ENCODE data around the gene OR4K17. TPM values are rescaled to one million over a fixed set of nuclear protein-coding genes. Genes with fewer than 3 reads are reported as not detected.
"Not testable (repeated sequence)": the region's sequence is repeated elsewhere in the genome, so short reads cannot be mapped to it uniquely, and the experiment has no call there.

OR4K17 gene, protein sequence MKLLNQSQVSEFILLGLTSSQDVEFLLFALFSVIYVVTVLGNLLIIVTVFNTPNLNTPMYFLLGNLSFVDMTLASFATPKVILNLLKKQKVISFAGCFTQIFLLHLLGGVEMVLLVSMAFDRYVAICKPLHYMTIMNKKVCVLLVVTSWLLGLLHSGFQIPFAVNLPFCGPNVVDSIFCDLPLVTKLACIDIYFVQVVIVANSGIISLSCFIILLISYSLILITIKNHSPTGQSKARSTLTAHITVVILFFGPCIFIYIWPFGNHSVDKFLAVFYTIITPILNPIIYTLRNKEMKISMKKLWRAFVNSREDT
- not detected for total RNA-seq

DNA sequence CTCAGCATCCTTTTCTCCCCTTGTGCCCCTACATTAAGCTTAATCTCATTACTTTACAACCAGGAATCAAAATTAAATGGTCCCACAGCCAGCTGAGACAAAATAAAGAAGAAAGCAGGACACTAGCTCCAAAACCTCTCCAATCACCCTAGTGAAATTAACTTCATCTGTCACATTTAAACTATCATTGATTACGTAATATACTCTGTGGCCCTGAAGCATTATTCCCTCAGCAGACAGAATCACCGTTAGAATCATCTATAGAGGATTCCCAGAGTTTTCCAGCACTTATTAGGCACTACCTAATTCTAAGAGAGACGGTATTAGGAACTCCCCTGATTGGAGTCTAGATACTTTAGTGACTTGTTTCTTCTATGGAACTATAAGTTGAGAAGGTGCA, at the start of gene OR4K17:
Gene OR4K17, plus strand, starts transcription at position 302 of the 400 bp plus-strand sequence. CDS start 6,761 bp downstream, outside the sequence.
- ATAC-seq: no peak
- DNase-seq (ENCODE audit: low spot score): no peak

DNA sequence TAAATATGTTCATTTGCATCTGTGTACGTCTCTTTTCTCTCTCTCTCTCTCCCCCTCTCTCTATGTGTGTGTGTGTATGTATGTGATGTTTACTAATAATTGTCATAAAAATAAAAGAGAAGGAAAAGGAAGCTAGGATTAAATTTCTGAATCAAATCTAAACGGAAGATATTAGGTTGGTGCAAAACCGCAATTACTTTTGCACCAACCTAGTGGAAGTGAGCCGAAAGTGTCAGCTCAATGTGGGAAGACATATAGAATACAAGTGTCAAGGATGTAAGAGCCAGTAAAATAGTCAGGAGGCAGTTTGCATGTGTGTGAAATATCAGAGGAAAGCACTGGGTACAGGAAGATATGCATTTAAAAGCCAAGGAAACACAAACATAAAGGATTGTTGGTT, 18.5 kb upstream of the OR4K17 start:
- DNase-seq (ENCODE audit: low spot score): no peak
- no peak for ATAC-seq

DNA sequence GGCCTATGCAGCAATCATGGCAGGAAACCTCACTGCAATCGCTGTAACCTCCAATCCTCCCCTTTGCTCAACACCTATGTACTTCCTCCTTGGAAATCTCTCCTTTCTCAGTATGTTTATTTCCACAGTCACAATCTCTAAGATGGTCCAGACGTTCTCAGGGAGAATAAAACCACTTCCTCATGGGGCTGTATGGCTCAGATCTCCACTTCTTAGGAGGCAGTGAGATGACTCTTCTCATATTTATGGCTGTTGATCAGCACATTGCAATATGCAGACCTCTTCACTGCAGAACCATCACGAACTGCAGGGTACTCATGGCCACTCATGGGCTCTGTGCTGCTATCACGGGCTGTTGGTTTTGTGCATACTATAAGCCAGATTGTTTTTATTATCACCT, 17.1 kb upstream of the OR4K17 start:
- DNase-seq (ENCODE audit: low spot score) (no peak), ATAC-seq (no peak)

DNA sequence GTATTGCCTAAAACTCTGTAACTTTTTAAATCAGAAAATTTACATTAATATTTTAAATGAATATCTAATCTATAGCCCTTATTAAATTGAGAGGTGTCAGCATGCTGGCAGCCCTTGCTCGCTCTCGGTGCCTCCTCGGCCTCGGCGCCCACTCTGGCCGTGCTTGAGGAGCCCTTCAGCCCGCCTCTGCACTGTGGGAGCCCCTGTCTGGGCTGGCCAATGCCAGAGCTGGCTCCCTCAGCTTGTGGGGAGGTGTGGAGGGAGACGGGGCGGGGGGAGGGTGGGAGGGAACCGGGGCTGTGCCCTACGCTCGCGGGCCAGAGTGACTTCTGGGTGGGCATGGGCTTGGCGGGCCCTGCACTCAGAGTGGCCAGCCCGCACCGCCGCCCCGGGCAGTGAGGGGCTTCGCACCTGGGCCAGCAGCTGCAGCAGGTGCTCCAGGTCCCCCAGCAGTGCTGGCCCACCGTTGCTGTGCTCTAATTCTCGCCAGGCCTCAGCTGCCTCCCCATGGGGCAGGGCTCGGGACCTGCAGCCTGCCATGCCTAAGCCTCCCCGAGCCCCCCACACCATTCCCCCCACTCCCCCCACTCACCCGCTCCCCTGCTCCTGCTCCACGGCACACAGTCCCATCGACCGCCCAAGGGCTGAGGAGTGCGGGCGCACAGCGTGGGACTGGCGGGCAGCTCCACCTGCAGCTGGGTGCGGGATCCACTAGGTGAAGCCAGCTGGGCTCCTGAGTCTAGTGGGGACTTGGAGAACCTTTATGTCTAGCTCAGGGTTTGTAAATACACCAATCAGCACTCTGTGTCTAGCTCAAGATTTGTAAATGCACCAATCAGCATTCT, 11.4 kb upstream of the OR4K17 start:
- not testable (repeated sequence) for ATAC-seq; DNase-seq (ENCODE audit: low spot score)

DNA sequence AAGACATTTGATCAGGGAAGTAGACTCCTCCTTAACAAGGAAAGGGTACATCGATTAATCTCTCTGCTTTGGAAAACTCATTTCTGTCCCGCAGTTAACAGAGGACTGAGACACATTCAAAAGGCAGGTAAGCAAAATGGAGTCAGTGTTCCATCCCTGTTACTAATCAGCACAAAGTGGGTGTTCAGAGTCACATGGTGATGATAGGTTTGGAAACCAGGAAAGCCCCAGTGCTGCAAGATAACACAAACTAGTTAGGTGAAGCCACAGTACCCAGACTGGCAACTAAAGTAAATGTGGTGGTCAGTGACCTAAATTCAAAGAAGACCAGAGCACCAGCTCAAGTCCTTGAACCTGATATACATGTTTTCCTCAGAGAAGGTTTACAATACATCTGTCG, 1.8 kb downstream of the OR4K17 start:
- ATAC-seq: no peak
- DNase-seq (ENCODE audit: low spot score): no peak

DNA sequence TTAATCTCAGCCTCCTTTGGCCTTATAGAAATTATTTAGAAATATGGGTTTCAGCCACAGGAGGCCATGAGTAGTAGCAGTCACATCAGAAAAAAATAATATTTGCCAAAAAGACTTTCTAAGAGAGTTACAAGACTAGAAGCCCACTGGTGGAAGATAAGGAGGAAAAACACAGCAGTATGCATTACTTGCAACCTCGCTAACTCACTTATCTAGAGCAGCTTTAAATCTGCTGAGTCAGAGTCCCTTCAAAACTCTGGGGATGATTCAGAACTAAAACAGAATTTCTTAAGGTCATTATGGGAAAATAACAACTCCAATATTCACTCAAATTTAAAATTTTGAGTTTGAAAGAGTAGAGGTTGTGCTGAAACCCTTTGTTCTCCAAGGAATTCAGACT, 6.2 kb downstream of the OR4K17 start:
- no peak for ATAC-seq

DNA sequence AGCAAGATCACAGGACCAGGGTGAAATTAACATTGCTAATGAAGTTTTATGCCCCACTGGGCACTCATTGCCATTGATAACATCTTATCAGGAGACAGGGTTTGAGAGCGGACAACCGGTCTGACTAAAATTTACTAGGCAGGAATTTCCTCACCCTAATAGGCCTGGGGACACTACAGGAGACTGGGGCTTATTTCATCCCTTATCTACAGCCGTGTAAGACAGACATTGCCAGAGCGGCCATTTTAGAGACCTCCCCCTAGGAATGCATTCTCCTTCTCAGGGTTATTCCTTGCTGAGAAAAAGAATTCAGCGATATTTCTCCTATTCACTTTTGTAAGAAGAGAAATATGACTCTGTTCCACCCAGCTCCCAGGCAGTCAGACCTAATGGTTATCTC, 8.3 kb downstream of the OR4K17 start:
- DNase-seq (ENCODE audit: low spot score) (no peak), ATAC-seq (no peak)

More for the DNA sequence above, 6.2 kb downstream of the OR4K17 start:
- no peak for DNase-seq (ENCODE audit: low spot score)

DNA sequence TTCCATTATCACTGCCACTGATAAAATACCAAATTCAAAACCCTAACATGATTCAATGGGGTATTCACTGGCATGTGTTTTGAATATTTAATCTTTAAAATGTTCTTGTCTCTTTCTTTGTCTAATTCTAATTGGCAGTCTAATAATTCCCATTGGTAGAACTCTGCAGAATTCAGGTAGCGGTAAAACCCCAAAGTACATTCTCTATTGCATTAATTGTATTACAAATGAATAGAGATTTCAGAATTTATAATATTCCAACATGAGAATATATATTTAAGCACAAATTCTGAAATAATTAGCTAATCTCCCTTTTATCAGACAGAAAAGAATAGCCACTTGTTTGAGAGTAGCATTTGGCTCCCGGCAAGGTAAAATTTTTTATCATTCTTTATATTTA, 28.0 kb downstream of the OR4K17 start, which contains the start of gene OR4N5:
Gene OR4N5, plus strand, starts transcription at position 301 of the 400 bp plus-strand sequence. CDS start 4,916 bp downstream, outside the sequence.
- DNase-seq (ENCODE audit: low spot score): no peak
- no peak for ATAC-seq

DNA sequence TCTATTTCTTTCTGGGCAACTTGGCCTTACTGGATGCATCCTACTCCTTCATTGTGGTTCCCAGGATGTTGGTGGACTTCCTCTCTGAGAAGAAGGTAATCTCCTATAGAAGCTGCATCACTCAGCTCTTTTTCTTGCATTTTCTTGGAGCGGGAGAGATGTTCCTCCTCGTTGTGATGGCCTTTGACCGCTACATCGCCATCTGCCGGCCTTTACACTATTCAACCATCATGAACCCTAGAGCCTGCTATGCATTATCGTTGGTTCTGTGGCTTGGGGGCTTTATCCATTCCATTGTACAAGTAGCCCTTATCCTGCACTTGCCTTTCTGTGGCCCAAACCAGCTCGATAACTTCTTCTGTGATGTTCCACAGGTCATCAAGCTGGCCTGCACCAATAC, 33.4 kb downstream of the OR4K17 start:
- DNase-seq (ENCODE audit: low spot score): no peak
- ATAC-seq: no peak

DNA sequence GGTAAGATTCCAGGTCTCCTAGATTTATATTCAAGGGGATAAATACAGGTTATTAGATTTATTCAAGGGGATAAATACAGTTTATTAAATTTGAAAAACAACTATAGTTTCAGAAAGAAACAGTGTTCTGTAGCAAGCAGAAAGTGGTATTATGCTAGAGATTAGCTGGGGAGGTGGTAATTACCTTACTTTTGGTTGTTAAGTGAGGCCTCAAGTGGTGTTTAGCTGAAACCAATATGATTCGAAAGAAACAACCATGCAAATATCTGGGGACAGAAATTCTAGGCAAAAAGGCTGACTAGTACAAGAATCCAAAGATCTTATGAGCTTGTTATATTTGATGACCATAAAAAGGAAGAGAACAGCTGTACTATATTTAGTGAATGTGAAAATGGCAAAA, 34.3 kb downstream of the OR4K17 start:
- DNase-seq (ENCODE audit: low spot score) (no peak), ATAC-seq (no peak)

DNA sequence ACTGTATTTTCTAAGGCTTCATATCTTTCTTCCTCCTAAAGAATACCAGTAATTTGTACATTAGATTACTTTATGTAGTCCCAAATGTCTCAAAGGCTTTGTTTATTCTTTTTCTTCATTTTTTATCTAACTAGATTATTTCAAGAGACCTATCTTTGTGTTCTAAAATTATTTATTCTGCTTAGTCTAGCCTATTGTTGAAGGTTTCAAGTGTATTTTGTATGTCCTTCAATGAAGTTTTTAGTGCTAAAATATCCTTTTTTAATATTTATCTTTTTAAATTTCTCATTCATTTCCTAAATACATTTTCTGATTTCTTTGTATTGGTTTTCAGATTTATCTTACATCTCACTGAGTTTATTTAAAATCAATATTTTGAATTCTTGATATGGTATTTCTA, 53.9 kb downstream of the OR4K17 start:
- ATAC-seq (no peak), DNase-seq (ENCODE audit: low spot score) (no peak)

DNA sequence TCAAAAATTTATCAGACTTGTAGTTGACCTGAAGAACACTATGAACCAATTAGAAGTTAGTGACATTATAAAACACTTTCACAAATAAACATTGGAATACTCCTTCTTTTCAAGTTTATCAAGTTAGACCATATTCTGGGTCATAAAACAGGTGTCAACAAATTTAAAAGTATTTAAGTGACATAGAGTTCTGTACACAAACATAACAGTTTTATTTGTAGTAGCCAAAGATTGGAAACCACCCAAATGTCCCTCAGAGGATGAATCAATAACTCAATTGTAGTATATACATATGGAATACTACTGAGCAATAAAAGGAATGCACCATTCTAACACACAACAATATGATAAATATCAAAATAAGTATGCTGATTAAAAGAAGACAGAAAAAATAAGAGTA, 56.6 kb downstream of the OR4K17 start:
- ATAC-seq (no peak), DNase-seq (ENCODE audit: low spot score) (no peak)

DNA sequence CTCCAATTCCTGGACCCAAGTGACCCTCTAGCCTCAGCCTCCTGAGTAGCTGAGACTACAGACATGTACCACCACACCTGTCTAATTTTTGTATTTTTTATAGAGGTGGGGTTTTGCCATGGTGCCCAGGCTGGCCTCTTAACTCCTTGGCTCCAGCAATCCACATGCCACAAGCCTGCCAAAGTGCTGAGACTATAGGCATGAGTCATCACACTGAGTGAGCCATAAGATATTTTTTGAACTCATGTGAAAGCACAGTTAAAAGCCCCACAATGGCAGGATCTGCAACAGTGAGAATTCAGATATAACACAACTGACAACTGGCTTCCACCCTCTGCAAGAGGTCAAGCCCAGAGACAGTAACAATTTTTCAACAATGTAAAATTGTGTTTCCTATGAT, 59.3 kb downstream of the OR4K17 start:
- ATAC-seq; DNase-seq (ENCODE audit: low spot score): not testable (repeated sequence)

Other genes starting within 250 kb of the OR4K17 start
- gene OR4K2, start 235.6 kb upstream of the OR4K17 start, total RNA-seq: not detected
- not detected for gene OR4K5, start 190.1 kb upstream of the OR4K17 start, total RNA-seq
- gene OR4K1, start 179.8 kb upstream of the OR4K17 start, total RNA-seq: not detected
- not detected for gene OR4K15, start 135.1 kb upstream of the OR4K17 start, total RNA-seq
- gene OR4Q2, start 108.6 kb upstream of the OR4K17 start, total RNA-seq: not detected
- not detected for gene OR4K14, start 91.4 kb upstream of the OR4K17 start, total RNA-seq
- not detected for gene OR4K13, start 74.7 kb upstream of the OR4K17 start, total RNA-seq
- not detected for gene OR4L1, start 50.7 kb upstream of the OR4K17 start, total RNA-seq
- gene OR4N5, start 28.1 kb downstream of the OR4K17 start, total RNA-seq: not detected
- not detected for gene OR11G2, start 80.2 kb downstream of the OR4K17 start, total RNA-seq
- not detected for gene OR11H6, start 113.0 kb downstream of the OR4K17 start, total RNA-seq
- not detected for gene OR11H7, start 118.2 kb downstream of the OR4K17 start, total RNA-seq
- not detected for gene OR11H4, start 128.5 kb downstream of the OR4K17 start, total RNA-seq
- 4.3 TPM for gene TTC5, start 195.2 kb downstream of the OR4K17 start, total RNA-seq
- 30.5 TPM for gene CCNB1IP1, start 222.5 kb downstream of the OR4K17 start, total RNA-seq
- gene PARP2, start 232.9 kb downstream of the OR4K17 start, total RNA-seq: 8.9 TPM

All from left lobe of liver (tissue), 2 donors.